WTC11 (cell line): ENCODE data around the gene IL18R1. TPM values are rescaled to one million over a fixed set of nuclear protein-coding genes. Genes with fewer than 3 reads are reported as not detected.

ENCODE experiments used
- ATAC-seq: fragments of 200-7000 bp; cut with Tn5 transposase; 2 replicates; pipeline ENCODE4 v1.10.0; 2021; ENCODE audit warnings: mild to moderate bottlenecking, moderate library complexity
- CTCF ChIA-PET: fragments of 300-600 bp; sonication (Branson Sonifier 250); formaldehyde crosslinking; loops from one replicate; lab custom pipeline; 2021; ENCODE audit warnings: antibody characterized with exemption; lab: Charles Lee
- POLR2A ChIA-PET: fragments of 350-600 bp; sonication (Branson Sonifier 250); formaldehyde crosslinking; loops from one replicate; lab custom pipeline; 2021; ENCODE audit warnings: antibody characterized with exemption; lab: Charles Lee
- DNase-seq: peaks from one replicate; pipeline ENCODE4 v3.0.0; 2021; ENCODE audit warnings: low spot score
- H3K27ac Mint-ChIP-seq: 2 replicates; pipeline ENCODE4 v1.8.0; 2021; ENCODE audit warnings: mixed read lengths
- H3K27me3 Mint-ChIP-seq: 2 replicates; pipeline ENCODE4 v1.8.0; 2021; ENCODE audit warnings: low read depth, mild to moderate bottlenecking, moderate library complexity, mixed read lengths
- H3K36me3 Mint-ChIP-seq: 2 replicates; pipeline ENCODE4 v1.8.0; 2021; ENCODE audit warnings: mixed read lengths
- H3K4me1 Mint-ChIP-seq: 2 replicates; pipeline ENCODE4 v1.8.0; 2022; ENCODE audit warnings: mixed read lengths
- H3K4me3 Mint-ChIP-seq: 2 replicates; pipeline ENCODE4 v1.8.0; 2021; ENCODE audit warnings: mild to moderate bottlenecking, moderate library complexity, mixed read lengths
- H3K9me3 Mint-ChIP-seq: 2 replicates; pipeline ENCODE4 v1.8.0; 2021; ENCODE audit warnings: mixed read lengths
- FOXK1 ChIP-seq: sonication (generic); formaldehyde crosslinking; IDR thresholded peaks from 2 replicates; pipeline ENCODE4 v1.8.0; 2022; ENCODE audit warnings: mild to moderate bottlenecking, moderate library complexity, missing genetic modification reagents
- GABPB1 ChIP-seq: sonication (generic); formaldehyde crosslinking; IDR thresholded peaks from 2 replicates; pipeline ENCODE4 v1.8.1; 2023; ENCODE audit warnings: mild to moderate bottlenecking, missing genetic modification reagents
- MXD4 ChIP-seq: fragments of 250-450 bp; sonication (Bioruptor Pico); IDR thresholded peaks from 2 replicates; pipeline ENCODE4 v1.8.0; 2021; ENCODE audit warnings: mild to moderate bottlenecking, moderate library complexity, borderline replicate concordance
- MYBL2 ChIP-seq: sonication (generic); formaldehyde crosslinking; IDR thresholded peaks from 2 replicates; pipeline ENCODE4 v1.8.1; 2023; ENCODE audit warnings: mild to moderate bottlenecking, moderate library complexity, missing genetic modification reagents
- RELA ChIP-seq: sonication (generic); formaldehyde crosslinking; IDR thresholded peaks from 2 replicates; pipeline ENCODE4 v1.8.1; 2022; ENCODE audit warnings: missing genetic modification reagents, mild to moderate bottlenecking, borderline replicate concordance
- TEAD4 ChIP-seq: sonication (generic); formaldehyde crosslinking; IDR thresholded peaks from 2 replicates; pipeline ENCODE4 v1.8.0; 2022; ENCODE audit warnings: mild to moderate bottlenecking, missing genetic modification reagents
- ZBTB21 ChIP-seq: sonication (generic); formaldehyde crosslinking; IDR thresholded peaks from 2 replicates; pipeline ENCODE4 v1.8.1; 2023; ENCODE audit warnings: mild to moderate bottlenecking, missing genetic modification reagents, borderline replicate concordance
- ZNF138 ChIP-seq: sonication (generic); formaldehyde crosslinking; conservative IDR thresholded peaks from 2 replicates; pipeline ENCODE4 v1.8.1; 2022; ENCODE audit warnings: mild to moderate bottlenecking, moderate library complexity, missing genetic modification reagents
- total RNA-seq: library from RNA; stranded (reverse); gene quantifications from 3 replicates; pipeline ENCODE4 v1.2.3, GENCODE V29; 2021
- TF ChIP-seq, protein P1 (sequence below): fragments of 250-450 bp; sonication (Bioruptor Pico); IDR thresholded peaks from 2 replicates; pipeline ENCODE4 v2.1.2; 2022; ENCODE audit warnings: mild to moderate bottlenecking, moderate library complexity
- TF ChIP-seq, protein P2 (sequence below): sonication (generic); formaldehyde crosslinking; IDR thresholded peaks from 2 replicates; pipeline ENCODE4 v1.8.1; 2022; ENCODE audit warnings: low read depth, mild to moderate bottlenecking, moderate library complexity, missing genetic modification reagents, borderline replicate concordance
- TF ChIP-seq, protein P3 (sequence below): sonication (generic); formaldehyde crosslinking; IDR thresholded peaks from 2 replicates; pipeline ENCODE4 v1.8.0; 2022; ENCODE audit warnings: missing genetic modification reagents
- TF ChIP-seq, protein P4 (sequence below): fragments of 250-450 bp; sonication (Bioruptor Pico); IDR thresholded peaks from 2 replicates; pipeline ENCODE4 v1.9.0; 2021; ENCODE audit warnings: mild to moderate bottlenecking
- TF ChIP-seq, protein P5 (sequence below): fragments of 250-450 bp; sonication (Bioruptor Pico); IDR thresholded peaks from 2 replicates; pipeline ENCODE4 v1.9.0; 2021; ENCODE audit warnings: moderate library complexity, mild to moderate bottlenecking, inconsistent platforms, borderline replicate concordance
- TF ChIP-seq, protein P6 (sequence below): fragments of 250-450 bp; sonication (Bioruptor Pico); IDR thresholded peaks from 2 replicates; pipeline ENCODE4 v1.8.0; 2021; ENCODE audit warnings: mild to moderate bottlenecking
- TF ChIP-seq, protein P7 (sequence below): sonication (generic); formaldehyde crosslinking; IDR thresholded peaks from 2 replicates; pipeline ENCODE4 v1.8.1; 2023; ENCODE audit warnings: mild to moderate bottlenecking, missing genetic modification reagents, borderline replicate concordance
- TF ChIP-seq, protein P8 (sequence below): sonication (generic); formaldehyde crosslinking; IDR thresholded peaks from 2 replicates; pipeline ENCODE4 v1.8.1; 2022; ENCODE audit warnings: mild to moderate bottlenecking, missing genetic modification reagents, moderate library complexity, borderline replicate concordance

Gene IL18R1
- total RNA-seq, 1 experiment from 2014 or later: not detected

DNA sequence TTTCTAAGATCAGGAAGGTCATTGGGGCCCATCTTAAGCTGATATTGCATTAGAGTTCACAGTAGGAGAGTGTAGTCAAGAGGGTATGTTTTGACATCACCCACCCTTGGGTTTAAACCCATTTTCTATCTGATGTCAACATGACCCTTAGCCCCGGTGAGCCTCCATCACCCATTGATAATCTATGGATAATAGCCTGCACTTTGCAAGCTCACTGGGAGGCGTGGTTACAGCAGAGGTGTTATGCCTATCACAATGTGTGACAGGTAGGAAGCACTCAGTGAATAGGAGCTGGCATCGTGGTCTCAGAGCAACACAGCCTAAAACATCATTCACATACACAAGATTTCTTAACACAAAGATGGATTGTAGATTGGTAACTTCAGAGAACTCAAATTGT, 88.6 kb downstream of the IL18R1 start:
- no peak for ATAC-seq
- DNase-seq: no peak
- H3K4me3 Mint-ChIP-seq: no peak overlapping the region
- CTCF ChIA-PET: interaction anchor here (1.0 to 2.7 kb wide), 7 partner anchors 8 to 438 kb away, joined by 3 to 23 read pairs (median 8); partner anchors contain the start of gene IL18R1
- POLR2A ChIA-PET: no interaction called here
- TF ChIP-seq, protein P1, sequence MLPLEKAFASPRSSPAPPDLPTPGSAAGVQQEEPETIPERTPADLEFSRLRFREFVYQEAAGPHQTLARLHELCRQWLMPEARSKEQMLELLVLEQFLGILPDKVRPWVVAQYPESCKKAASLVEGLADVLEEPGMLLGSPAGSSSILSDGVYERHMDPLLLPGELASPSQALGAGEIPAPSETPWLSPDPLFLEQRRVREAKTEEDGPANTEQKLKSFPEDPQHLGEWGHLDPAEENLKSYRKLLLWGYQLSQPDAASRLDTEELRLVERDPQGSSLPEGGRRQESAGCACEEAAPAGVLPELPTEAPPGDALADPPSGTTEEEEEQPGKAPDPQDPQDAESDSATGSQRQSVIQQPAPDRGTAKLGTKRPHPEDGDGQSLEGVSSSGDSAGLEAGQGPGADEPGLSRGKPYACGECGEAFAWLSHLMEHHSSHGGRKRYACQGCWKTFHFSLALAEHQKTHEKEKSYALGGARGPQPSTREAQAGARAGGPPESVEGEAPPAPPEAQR (CRISPR knock-in tag): no peak
- TF ChIP-seq, protein P2, sequence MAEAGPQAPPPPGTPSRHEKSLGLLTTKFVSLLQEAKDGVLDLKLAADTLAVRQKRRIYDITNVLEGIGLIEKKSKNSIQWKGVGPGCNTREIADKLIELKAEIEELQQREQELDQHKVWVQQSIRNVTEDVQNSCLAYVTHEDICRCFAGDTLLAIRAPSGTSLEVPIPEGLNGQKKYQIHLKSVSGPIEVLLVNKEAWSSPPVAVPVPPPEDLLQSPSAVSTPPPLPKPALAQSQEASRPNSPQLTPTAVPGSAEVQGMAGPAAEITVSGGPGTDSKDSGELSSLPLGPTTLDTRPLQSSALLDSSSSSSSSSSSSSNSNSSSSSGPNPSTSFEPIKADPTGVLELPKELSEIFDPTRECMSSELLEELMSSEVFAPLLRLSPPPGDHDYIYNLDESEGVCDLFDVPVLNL: no peak
- TF ChIP-seq FOXK1 (CRISPR knock-in tag): no peak
- TF ChIP-seq, protein P3, sequence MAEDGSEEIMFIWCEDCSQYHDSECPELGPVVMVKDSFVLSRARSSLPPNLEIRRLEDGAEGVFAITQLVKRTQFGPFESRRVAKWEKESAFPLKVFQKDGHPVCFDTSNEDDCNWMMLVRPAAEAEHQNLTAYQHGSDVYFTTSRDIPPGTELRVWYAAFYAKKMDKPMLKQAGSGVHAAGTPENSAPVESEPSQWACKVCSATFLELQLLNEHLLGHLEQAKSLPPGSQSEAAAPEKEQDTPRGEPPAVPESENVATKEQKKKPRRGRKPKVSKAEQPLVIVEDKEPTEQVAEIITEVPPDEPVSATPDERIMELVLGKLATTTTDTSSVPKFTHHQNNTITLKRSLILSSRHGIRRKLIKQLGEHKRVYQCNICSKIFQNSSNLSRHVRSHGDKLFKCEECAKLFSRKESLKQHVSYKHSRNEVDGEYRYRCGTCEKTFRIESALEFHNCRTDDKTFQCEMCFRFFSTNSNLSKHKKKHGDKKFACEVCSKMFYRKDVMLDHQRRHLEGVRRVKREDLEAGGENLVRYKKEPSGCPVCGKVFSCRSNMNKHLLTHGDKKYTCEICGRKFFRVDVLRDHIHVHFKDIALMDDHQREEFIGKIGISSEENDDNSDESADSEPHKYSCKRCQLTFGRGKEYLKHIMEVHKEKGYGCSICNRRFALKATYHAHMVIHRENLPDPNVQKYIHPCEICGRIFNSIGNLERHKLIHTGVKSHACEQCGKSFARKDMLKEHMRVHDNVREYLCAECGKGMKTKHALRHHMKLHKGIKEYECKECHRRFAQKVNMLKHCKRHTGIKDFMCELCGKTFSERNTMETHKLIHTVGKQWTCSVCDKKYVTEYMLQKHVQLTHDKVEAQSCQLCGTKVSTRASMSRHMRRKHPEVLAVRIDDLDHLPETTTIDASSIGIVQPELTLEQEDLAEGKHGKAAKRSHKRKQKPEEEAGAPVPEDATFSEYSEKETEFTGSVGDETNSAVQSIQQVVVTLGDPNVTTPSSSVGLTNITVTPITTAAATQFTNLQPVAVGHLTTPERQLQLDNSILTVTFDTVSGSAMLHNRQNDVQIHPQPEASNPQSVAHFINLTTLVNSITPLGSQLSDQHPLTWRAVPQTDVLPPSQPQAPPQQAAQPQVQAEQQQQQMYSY (CRISPR knock-in tag): no peak
- no peak for TF ChIP-seq MXD4
- no peak for TF ChIP-seq MYBL2
- TF ChIP-seq RELA (CRISPR knock-in tag): no peak
- no peak for TF ChIP-seq ZBTB21 (CRISPR knock-in tag)
- no peak for TF ChIP-seq ZNF138
- TF ChIP-seq, protein P4, sequence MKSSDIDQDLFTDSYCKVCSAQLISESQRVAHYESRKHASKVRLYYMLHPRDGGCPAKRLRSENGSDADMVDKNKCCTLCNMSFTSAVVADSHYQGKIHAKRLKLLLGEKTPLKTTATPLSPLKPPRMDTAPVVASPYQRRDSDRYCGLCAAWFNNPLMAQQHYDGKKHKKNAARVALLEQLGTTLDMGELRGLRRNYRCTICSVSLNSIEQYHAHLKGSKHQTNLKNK (CRISPR knock-in tag): no peak
- TF ChIP-seq, protein P5, sequence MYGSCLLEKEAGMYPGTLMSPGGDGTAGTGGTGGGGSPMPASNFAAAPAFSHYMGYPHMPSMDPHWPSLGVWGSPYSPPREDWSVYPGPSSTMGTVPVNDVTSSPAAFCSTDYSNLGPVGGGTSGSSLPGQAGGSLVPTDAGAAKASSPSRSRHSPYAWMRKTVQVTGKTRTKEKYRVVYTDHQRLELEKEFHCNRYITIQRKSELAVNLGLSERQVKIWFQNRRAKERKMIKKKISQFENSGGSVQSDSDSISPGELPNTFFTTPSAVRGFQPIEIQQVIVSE: no peak
- TF ChIP-seq, protein P6, sequence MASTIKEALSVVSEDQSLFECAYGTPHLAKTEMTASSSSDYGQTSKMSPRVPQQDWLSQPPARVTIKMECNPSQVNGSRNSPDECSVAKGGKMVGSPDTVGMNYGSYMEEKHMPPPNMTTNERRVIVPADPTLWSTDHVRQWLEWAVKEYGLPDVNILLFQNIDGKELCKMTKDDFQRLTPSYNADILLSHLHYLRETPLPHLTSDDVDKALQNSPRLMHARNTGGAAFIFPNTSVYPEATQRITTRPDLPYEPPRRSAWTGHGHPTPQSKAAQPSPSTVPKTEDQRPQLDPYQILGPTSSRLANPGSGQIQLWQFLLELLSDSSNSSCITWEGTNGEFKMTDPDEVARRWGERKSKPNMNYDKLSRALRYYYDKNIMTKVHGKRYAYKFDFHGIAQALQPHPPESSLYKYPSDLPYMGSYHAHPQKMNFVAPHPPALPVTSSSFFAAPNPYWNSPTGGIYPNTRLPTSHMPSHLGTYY: no peak
- TF ChIP-seq, all 79 proteins: peak for 0
- H3K27me3 Mint-ChIP-seq: no peaks in the 10 kb centered on the region
- no peaks in the 10 kb centered on the region for H3K36me3 Mint-ChIP-seq
- no peaks in the 10 kb centered on the region for H3K4me1 Mint-ChIP-seq
- no peaks in the 10 kb centered on the region for H3K9me3 Mint-ChIP-seq
- H3K27ac Mint-ChIP-seq: no peak overlapping the region

DNA sequence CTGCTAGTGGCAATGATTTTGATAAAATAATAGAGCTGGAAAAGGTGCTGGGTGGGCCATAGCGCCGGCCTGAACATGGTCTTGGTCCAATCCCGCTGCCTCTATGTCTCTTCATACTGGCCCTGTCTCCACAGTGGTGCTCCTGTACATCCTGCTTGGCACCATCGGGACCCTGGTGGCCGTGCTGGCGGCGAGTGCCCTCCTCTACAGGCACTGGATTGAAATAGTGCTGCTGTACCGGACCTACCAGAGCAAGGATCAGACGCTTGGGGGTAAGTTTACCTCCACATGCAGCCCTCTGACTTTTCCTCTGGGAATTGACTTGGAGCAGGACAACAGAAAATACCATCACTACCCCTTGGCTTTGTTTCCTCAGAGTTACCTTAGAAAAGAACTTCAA, 91.3 kb downstream of the IL18R1 start:
- ChIA-PET POLR2A (no interaction called here), CTCF (interaction anchor here (0.6 to 2.2 kb wide), 3 partner anchors 195 to 1928 kb away, joined by 3 to 10 read pairs (median 4); no protein-coding TSS in a partner anchor)
- Mint-ChIP-seq H3K9me3 (no peaks in the 10 kb centered on the region), H3K4me1 (no peaks in the 10 kb centered on the region), H3K27ac (no peak overlapping the region), H3K27me3 (no peaks in the 10 kb centered on the region), H3K4me3 (no peak overlapping the region), H3K36me3 (no peaks in the 10 kb centered on the region)
- no peak for ATAC-seq
- DNase-seq: no peak
- no peak for TF ChIP-seq GABPB1 (CRISPR knock-in tag)
- TF ChIP-seq, protein P7, sequence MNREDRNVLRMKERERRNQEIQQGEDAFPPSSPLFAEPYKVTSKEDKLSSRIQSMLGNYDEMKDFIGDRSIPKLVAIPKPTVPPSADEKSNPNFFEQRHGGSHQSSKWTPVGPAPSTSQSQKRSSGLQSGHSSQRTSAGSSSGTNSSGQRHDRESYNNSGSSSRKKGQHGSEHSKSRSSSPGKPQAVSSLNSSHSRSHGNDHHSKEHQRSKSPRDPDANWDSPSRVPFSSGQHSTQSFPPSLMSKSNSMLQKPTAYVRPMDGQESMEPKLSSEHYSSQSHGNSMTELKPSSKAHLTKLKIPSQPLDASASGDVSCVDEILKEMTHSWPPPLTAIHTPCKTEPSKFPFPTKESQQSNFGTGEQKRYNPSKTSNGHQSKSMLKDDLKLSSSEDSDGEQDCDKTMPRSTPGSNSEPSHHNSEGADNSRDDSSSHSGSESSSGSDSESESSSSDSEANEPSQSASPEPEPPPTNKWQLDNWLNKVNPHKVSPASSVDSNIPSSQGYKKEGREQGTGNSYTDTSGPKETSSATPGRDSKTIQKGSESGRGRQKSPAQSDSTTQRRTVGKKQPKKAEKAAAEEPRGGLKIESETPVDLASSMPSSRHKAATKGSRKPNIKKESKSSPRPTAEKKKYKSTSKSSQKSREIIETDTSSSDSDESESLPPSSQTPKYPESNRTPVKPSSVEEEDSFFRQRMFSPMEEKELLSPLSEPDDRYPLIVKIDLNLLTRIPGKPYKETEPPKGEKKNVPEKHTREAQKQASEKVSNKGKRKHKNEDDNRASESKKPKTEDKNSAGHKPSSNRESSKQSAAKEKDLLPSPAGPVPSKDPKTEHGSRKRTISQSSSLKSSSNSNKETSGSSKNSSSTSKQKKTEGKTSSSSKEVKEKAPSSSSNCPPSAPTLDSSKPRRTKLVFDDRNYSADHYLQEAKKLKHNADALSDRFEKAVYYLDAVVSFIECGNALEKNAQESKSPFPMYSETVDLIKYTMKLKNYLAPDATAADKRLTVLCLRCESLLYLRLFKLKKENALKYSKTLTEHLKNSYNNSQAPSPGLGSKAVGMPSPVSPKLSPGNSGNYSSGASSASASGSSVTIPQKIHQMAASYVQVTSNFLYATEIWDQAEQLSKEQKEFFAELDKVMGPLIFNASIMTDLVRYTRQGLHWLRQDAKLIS (CRISPR knock-in tag): no peak
- TF ChIP-seq, protein P8, sequence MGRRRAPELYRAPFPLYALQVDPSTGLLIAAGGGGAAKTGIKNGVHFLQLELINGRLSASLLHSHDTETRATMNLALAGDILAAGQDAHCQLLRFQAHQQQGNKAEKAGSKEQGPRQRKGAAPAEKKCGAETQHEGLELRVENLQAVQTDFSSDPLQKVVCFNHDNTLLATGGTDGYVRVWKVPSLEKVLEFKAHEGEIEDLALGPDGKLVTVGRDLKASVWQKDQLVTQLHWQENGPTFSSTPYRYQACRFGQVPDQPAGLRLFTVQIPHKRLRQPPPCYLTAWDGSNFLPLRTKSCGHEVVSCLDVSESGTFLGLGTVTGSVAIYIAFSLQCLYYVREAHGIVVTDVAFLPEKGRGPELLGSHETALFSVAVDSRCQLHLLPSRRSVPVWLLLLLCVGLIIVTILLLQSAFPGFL (CRISPR knock-in tag): no peak
- TF ChIP-seq TEAD4 (CRISPR knock-in tag): no peak
